Skeletal muscle tissue (tissue), 4 donors: ENCODE measurements around the gene ANO4. TPM values are rescaled to one million over a fixed set of nuclear protein-coding genes. Genes with fewer than 3 reads are reported as not detected.
"Not testable (repeated sequence)": the region's sequence is repeated elsewhere in the genome, so short reads cannot be mapped to it uniquely, and the experiment has no call there.

ENCODE experiments used
- H3K27ac ChIP-seq: one replicate; pipeline ENCODE4 v1.7.0; 2013; ENCODE audit warnings: mild to moderate bottlenecking, low read depth, low read length, inconsistent platforms
- H3K27me3 ChIP-seq, 3 donors: one replicate each; pipeline ENCODE4 v1.7.0; 2013; ENCODE audit warnings: low read length in 3 of 3; ENCODE audit not compliant: control insufficient read depth in 3 of 3, insufficient read depth in 3 of 3
- H3K36me3 ChIP-seq, 3 donors: one replicate each; pipeline ENCODE4 v1.7.0; 2013; ENCODE audit warnings: low read length in 3 of 3; ENCODE audit not compliant: control insufficient read depth in 3 of 3, insufficient read depth in 3 of 3
- H3K4me1 ChIP-seq, 3 donors: one replicate each; pipeline ENCODE4 v1.7.0; 2013; ENCODE audit warnings: low read length in 3 of 3, mild to moderate bottlenecking in 3 of 3; ENCODE audit not compliant: control insufficient read depth in 3 of 3, insufficient read depth in 3 of 3
- H3K4me3 ChIP-seq, 3 donors: one replicate each; pipeline ENCODE4 v1.7.0; 2013; ENCODE audit warnings: low read length in 3 of 3
- H3K9ac ChIP-seq, 3 donors: one replicate each; pipeline ENCODE4 v1.7.0; 2013; ENCODE audit warnings: low read length in 3 of 3, mild to moderate bottlenecking in 3 of 3, moderate library complexity in 2 of 3, low read depth in 1 of 3
- H3K9me3 ChIP-seq, 3 donors: one replicate each; pipeline ENCODE4 v1.7.0; 2013; ENCODE audit warnings: low read length in 3 of 3; ENCODE audit not compliant: control insufficient read depth in 3 of 3
- total RNA-seq: library from RNA; depleted of rRNA; stranded (reverse); fragments of >200 nt; gene quantifications from one replicate; pipeline ENCODE4 v1.2.3, GENCODE V29; 2014
- donor health status: Osteomylitis.

ANO4 gene
- total RNA-seq, 1 donor from 2014 or later: 0.52 TPM

DNA sequence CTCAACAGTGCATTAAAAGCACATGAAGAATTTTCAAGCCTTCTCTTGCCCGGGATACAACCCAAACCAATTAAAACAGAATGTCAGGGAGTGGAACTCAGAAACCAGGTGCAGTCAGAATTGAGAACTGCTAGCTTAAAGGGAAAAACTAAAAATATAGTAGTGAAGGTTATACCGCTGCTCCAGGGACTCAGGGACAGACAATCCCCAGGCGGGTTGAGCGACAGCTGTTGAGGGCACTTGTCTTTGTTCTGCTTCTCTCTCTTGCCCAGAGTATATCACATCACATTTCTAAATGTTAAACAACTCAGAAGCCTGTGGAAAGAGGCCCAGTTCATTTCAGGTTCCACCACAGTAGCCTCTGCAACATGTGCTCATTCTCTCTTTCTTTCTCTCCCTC lies 322.3 kb downstream of the ANO4 start:
- Histone ChIP-seq H3K9me3 (peaks cover 0 to 4% (median 2%) of the 10 kb centered on the region in 3 donors), H3K36me3 (no peaks in the 10 kb centered on the region), H3K27me3 (no peaks in the 10 kb centered on the region), H3K27ac (no peak overlapping the region), H3K4me1 (no peaks in the 10 kb centered on the region), H3K9ac (no peak overlapping the region), H3K4me3 (no peak overlapping the region)

DNA sequence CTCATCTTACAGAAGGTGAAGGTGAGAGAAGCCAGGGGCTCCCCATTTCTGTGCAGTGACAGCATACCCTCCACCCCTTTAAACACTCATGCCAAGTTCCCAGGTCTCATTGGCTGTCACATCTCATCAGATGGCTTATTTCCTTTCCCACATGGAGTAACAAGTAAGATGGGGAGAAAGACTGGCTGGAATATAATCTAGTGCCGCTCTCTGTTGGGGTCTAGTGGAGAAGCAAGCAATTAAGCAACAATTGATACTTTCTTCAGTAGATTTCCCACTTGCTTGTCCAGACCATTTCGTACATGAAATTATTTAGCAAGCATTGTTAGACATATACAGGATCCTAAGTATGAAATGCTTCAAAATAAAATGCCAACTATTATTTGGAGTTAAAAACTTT lies 323.3 kb downstream of the ANO4 start:
- Histone ChIP-seq H3K9me3 (peaks cover 0 to 4% (median 2%) of the 10 kb centered on the region in 3 donors), H3K36me3 (no peaks in the 10 kb centered on the region), H3K27ac (no peak overlapping the region), H3K27me3 (no peaks in the 10 kb centered on the region), H3K4me3 (no peak overlapping the region), H3K4me1 (no peaks in the 10 kb centered on the region), H3K9ac (no peak overlapping the region)

DNA sequence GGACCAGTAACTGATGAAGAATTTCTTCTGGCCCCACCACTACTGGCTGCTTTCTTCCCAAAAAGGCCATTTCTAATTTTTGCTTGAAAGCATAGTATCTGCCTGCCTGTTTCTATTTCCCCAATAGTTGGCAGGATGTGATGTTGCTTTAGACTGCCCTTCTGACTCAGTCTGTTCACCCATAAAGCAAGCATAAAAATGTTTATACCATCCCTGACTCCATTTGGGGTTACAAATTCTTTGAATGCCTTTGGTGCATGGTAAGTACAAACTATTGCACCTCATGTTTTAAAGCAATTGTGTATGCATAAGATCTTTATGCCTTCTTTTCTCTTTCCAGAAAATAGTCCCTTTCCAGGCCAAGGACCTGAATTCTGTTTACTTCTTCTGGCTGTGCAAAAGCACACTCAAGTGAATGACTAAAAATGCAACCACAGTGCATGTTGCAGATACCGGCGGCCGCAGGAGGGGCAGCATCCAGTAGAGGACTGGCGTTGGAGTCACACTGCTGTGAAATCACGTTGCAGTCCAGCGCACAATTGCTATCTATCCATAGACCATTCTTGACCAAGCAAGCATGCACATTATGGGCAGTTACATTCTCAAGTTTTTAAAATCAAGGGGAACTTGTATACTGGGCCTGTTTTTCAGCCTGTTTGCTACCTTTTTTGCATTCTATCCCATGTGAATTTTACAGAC lies 333.1 kb downstream of the ANO4 start:
- no peak overlapping the region for H3K9ac ChIP-seq
- H3K36me3 ChIP-seq: no peaks in the 10 kb centered on the region
- H3K27ac ChIP-seq: no peak overlapping the region
- H3K27me3 ChIP-seq: no peaks in the 10 kb centered on the region
- no peak overlapping the region for H3K4me3 ChIP-seq
- H3K4me1 ChIP-seq: no peaks in the 10 kb centered on the region
- H3K9me3 ChIP-seq: no peaks in the 10 kb centered on the region

DNA sequence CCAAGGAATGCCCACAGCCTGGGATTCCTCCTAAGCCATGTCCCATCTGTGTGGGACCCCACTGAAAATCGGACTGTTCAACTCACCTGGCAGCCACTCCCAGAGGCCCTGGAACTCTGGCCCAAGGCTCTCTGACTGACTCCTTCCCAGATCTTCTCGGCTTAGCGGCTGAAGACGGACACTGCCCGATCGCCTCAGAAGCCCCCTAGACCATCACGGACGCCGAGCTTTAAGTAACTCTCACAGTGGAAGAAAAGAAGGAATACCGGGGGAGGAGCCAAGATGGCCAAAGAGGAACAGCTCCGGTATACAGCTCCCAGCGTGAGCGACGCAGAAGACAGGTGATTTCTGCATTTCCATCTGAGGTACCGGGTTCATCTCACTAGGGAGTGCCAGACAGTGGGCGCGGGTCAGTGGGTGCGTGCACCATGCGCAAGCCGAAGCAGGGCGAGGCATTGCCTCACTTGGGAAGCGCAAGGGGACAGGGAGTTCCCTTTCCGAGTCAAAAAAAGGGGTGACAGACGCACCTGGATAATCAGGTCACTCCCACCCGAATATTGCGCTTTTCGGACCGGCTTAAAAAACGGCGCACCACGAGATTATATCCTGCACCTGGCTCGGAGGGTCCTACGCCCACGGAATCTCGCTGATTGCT lies 351.3 kb downstream of the ANO4 start:
- not testable (repeated sequence) for H3K4me1 ChIP-seq, H3K27me3 ChIP-seq, H3K9me3 ChIP-seq, H3K27ac ChIP-seq, H3K4me3 ChIP-seq, H3K9ac ChIP-seq, H3K36me3 ChIP-seq

DNA sequence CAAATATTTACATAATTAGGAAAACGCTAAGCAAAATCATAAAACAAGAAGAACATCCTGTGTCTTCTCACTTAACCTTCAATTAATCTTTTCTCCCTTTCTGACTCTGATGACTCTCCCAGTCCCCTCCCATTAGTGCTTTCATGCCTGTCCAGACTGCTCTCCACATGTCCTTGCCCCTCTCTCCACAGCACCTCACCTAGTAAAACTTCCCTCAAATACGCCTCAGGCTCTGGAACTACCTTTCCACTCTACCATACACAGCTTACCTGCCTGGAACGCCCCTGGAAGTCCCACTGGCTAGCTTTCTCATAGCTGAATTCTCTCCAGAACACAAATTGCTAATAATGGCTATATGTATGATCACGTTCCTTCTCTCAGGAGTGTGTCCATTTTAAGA lies 370.7 kb downstream of the ANO4 start:
- Histone ChIP-seq H3K36me3 (no peaks in the 10 kb centered on the region), H3K27me3 (no peaks in the 10 kb centered on the region), H3K27ac (no peak overlapping the region), H3K4me1 (no peaks in the 10 kb centered on the region), H3K9me3 (no peaks in the 10 kb centered on the region), H3K4me3 (no peak overlapping the region), H3K9ac (no peak overlapping the region)

DNA sequence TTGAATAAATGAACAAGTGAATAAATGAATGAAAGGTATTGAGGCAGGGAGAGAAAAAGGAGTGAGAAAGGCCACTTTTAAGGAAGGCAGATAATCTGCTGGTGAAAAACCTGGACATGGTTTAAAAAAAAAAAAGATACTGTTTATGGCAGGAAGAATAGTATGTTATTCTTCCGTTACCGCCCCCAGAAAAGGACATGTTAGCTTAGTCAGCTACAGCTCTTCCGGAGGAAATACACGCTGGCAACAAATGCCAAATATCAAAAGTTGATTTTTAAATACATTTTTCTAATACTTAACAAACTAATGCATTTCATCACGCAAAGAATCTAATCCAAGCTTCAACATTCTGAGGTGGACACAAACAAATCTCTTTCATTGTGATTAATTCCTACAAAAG lies 372.3 kb downstream of the ANO4 start:
- no peaks in the 10 kb centered on the region for H3K36me3 ChIP-seq
- H3K4me3 ChIP-seq: no peak overlapping the region
- H3K9ac ChIP-seq: no peak overlapping the region
- no peaks in the 10 kb centered on the region for H3K9me3 ChIP-seq
- no peak overlapping the region for H3K27ac ChIP-seq
- H3K4me1 ChIP-seq: no peaks in the 10 kb centered on the region
- H3K27me3 ChIP-seq: no peaks in the 10 kb centered on the region

DNA sequence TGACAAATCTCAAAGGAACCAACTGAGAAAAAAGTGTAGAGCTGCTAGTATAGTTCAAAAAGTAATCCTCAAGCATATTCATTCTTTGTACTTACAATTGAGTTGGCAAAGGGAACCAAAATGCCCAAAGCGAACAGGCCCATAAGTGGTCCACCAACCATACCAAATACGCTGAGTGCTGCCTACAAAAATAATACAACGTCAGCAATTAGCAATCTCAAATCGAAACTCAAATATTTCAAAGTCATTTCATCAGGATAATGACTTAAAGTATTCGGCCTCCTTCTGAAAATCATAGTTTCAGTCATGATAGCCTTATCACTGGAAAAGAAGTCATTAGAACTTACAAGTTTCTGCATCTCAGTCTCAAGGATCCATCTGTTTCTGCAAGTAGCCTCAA lies 373.4 kb downstream of the ANO4 start:
- H3K27me3 ChIP-seq: no peaks in the 10 kb centered on the region
- no peak overlapping the region for H3K9ac ChIP-seq
- H3K27ac ChIP-seq: no peak overlapping the region
- no peaks in the 10 kb centered on the region for H3K4me1 ChIP-seq
- H3K4me3 ChIP-seq: no peak overlapping the region
- no peaks in the 10 kb centered on the region for H3K36me3 ChIP-seq
- H3K9me3 ChIP-seq: no peaks in the 10 kb centered on the region

DNA sequence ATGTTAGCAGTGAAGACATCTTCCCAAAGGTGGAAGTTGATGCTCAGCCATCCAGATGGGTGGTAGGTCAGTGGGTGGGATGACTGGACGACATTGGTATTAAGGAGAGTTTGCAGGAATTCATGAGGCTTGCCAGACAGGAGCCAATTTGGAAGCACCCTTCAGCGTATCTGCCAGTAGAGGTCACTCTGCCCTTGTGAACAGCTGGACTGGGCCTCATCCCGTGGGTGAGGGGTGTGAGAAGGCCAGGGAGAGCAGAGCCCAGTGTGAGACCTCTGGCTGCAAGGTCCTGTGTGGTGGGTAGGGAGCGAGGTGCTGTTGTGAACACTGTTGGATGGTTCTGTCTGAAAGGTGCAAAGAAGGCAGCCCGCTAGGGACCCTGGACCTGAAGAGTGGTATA lies 377.7 kb downstream of the ANO4 start:
- no peak overlapping the region for H3K27ac ChIP-seq
- H3K27me3 ChIP-seq: no peaks in the 10 kb centered on the region
- no peaks in the 10 kb centered on the region for H3K36me3 ChIP-seq
- H3K9me3 ChIP-seq: no peaks in the 10 kb centered on the region
- no peak overlapping the region for H3K4me3 ChIP-seq
- H3K4me1 ChIP-seq: no peaks in the 10 kb centered on the region
- H3K9ac ChIP-seq: no peak overlapping the region

DNA sequence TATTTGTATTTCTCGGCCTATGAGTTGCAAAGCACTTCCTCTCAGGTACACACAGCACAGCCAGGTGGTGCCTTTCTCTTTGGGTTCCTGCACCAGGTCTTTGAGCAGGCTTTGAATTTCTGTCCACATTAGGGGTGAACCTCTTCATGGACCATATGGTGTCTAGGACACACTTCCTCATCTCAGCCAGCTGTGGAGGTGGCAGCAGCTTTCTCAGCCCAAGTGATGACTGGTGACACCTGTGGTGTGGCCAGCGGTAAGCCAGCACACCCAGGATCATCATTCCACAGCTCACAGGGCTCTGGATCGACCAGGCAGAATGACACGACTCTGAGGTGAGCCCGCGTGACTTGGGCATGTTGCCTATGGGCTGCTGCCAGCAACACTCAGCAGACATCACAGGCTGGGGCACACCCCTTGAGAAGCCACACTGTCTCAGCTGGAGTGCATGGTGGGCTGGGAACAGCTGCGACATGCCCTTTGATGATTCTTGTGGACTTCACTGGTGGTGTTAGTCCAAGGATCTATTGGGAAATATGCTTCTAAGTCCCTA lies 378.7 kb downstream of the ANO4 start:
- no peaks in the 10 kb centered on the region for H3K36me3 ChIP-seq
- no peaks in the 10 kb centered on the region for H3K4me1 ChIP-seq
- H3K9me3 ChIP-seq: no peaks in the 10 kb centered on the region
- H3K9ac ChIP-seq: no peak overlapping the region
- no peak overlapping the region for H3K4me3 ChIP-seq
- no peak overlapping the region for H3K27ac ChIP-seq
- H3K27me3 ChIP-seq: no peaks in the 10 kb centered on the region

DNA sequence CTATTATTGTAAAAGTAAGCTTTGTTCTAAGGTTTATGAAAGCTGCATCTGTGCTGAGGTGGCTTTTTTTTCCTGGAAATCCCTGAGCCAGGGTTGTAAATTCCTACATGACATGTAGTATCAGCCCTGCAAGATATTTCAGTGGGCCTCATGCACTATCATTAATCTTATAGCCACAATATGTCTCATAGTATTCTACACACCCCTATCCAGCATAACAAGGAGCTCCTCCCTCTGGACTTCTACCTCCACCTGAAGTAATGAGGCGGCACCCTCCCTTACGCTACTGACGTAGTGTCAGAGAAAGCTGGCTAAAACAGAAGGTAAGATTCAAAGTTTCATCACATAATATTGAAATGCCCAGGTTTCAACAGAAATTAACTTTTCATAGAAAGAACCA lies 380.0 kb downstream of the ANO4 start:
- no peaks in the 10 kb centered on the region for H3K9me3 ChIP-seq
- H3K27me3 ChIP-seq: no peaks in the 10 kb centered on the region
- H3K9ac ChIP-seq: no peak overlapping the region
- H3K36me3 ChIP-seq: no peaks in the 10 kb centered on the region
- H3K4me1 ChIP-seq: no peaks in the 10 kb centered on the region
- no peak overlapping the region for H3K4me3 ChIP-seq
- no peak overlapping the region for H3K27ac ChIP-seq
